Measurements from ENCODE around the gene TMEM131L.
"Not testable (repeated sequence)": the region's sequence is repeated elsewhere in the genome, so short reads cannot be mapped to it uniquely, and the experiment has no call there.

TMEM131L gene

GRCh38 chr4:153466949-153467896, 1.1 kb downstream of the TMEM131L start:
- Histone ChIP-seq H3K4me3 (ENCODE audit: low read depth in 1 of 2, low read length in 2 of 2) (peak overlapping the region; percentile 80 to 94), H3K4me1 (ENCODE audit: insufficient read depth, low read length) (peaks cover 38% of the 10 kb centered on the region), H3K27ac (ENCODE audit: low read depth, low read length) (peak overlapping the region; percentile 90), H3K27me3 (ENCODE audit: control insufficient read depth in 1 of 2, insufficient read depth in 2 of 2, low read length in 2 of 2) (no peaks in the 10 kb centered on the region), H3K9ac (ENCODE audit: low read length) (peak overlapping the region; percentile 44), H3K9me3 (ENCODE audit: low read length) (no peaks in the 10 kb centered on the region), H3K36me3 (ENCODE audit: insufficient read depth, low read length) (no peaks in the 10 kb centered on the region)

GRCh38 chr4:153467897-153468262, 1.7 kb downstream of the TMEM131L start:
- Histone ChIP-seq H3K4me1 (ENCODE audit: insufficient read depth, low read length) (peaks cover 39% of the 10 kb centered on the region), H3K9ac (ENCODE audit: low read length) (peak overlapping the region; percentile 44), H3K27me3 (ENCODE audit: control insufficient read depth in 1 of 2, insufficient read depth in 2 of 2, low read length in 2 of 2) (no peaks in the 10 kb centered on the region), H3K36me3 (ENCODE audit: insufficient read depth, low read length) (no peaks in the 10 kb centered on the region), H3K4me3 (ENCODE audit: low read depth in 1 of 2, low read length in 2 of 2) (peak overlapping the region in 1 of 2 donors; percentile 80), H3K27ac (ENCODE audit: low read depth, low read length) (peak overlapping the region; percentile 90), H3K9me3 (ENCODE audit: low read length) (no peaks in the 10 kb centered on the region)

- Histone ChIP-seq H3K27ac (ENCODE audit: low read depth, low read length) (no peak overlapping the region), H3K4me3 (ENCODE audit: low read depth in 1 of 2, low read length in 2 of 2) (peak overlapping the region in 1 of 2 donors; percentile 23), H3K27me3 (ENCODE audit: control insufficient read depth in 1 of 2, insufficient read depth in 2 of 2, low read length in 2 of 2) (no peaks in the 10 kb centered on the region), H3K4me1 (ENCODE audit: insufficient read depth, low read length) (peaks cover 39% of the 10 kb centered on the region), H3K36me3 (ENCODE audit: insufficient read depth, low read length) (no peaks in the 10 kb centered on the region), H3K9me3 (ENCODE audit: low read length) (no peaks in the 10 kb centered on the region), H3K9ac (ENCODE audit: low read length) (no peak overlapping the region)
Observed at GRCh38 chr4:153468587-153468986, 2.4 kb downstream of the TMEM131L start.

GRCh38 chr4:153469031-153469430, 2.9 kb downstream of the TMEM131L start:
- H3K9me3 ChIP-seq (ENCODE audit: low read length) = no peaks in the 10 kb centered on the region
- H3K4me1 ChIP-seq (ENCODE audit: insufficient read depth, low read length) = peaks cover 38% of the 10 kb centered on the region
- no peaks in the 10 kb centered on the region for H3K27me3 ChIP-seq (ENCODE audit: control insufficient read depth in 1 of 2, insufficient read depth in 2 of 2, low read length in 2 of 2)
- H3K9ac ChIP-seq (ENCODE audit: low read length) = no peak overlapping the region
- H3K36me3 ChIP-seq (ENCODE audit: insufficient read depth, low read length) = peaks cover under 1% of the 10 kb centered on the region
- H3K27ac ChIP-seq (ENCODE audit: low read depth, low read length) = no peak overlapping the region
- H3K4me3 ChIP-seq (ENCODE audit: low read depth in 1 of 2, low read length in 2 of 2) = no peak overlapping the region

- not testable (repeated sequence) for H3K9me3 ChIP-seq (ENCODE audit: low read length); H3K9ac ChIP-seq (ENCODE audit: low read length); H3K36me3 ChIP-seq (ENCODE audit: insufficient read depth, low read length); H3K27ac ChIP-seq (ENCODE audit: low read depth, low read length); H3K27me3 ChIP-seq (ENCODE audit: control insufficient read depth in 1 of 2, insufficient read depth in 2 of 2, low read length in 2 of 2); H3K4me3 ChIP-seq (ENCODE audit: low read depth in 1 of 2, low read length in 2 of 2)
- H3K4me1 ChIP-seq (ENCODE audit: insufficient read depth, low read length) = peaks cover 22% of the 10 kb centered on the region
Observed at GRCh38 chr4:153471071-153471697, 5.0 kb downstream of the TMEM131L start.

- no peak overlapping the region for H3K4me3 ChIP-seq (ENCODE audit: low read depth in 1 of 2, low read length in 2 of 2)
- peaks cover 22% of the 10 kb centered on the region for H3K4me1 ChIP-seq (ENCODE audit: insufficient read depth, low read length)
Observed at GRCh38 chr4:153471698-153472093, 5.5 kb downstream of the TMEM131L start.

GRCh38 chr4:153472122-153473037, 6.2 kb downstream of the TMEM131L start:
- peaks cover 28% of the 10 kb centered on the region for H3K4me1 ChIP-seq (ENCODE audit: insufficient read depth, low read length)
- H3K9me3 ChIP-seq (ENCODE audit: low read length) = no peaks in the 10 kb centered on the region

More at GRCh38 chr4:153471698-153472093, 5.5 kb downstream of the TMEM131L start:
- H3K27ac ChIP-seq (ENCODE audit: low read depth, low read length) = no peak overlapping the region
- no peaks in the 10 kb centered on the region for H3K9me3 ChIP-seq (ENCODE audit: low read length)
- H3K9ac ChIP-seq (ENCODE audit: low read length) = no peak overlapping the region
- H3K27me3 ChIP-seq (ENCODE audit: control insufficient read depth in 1 of 2, insufficient read depth in 2 of 2, low read length in 2 of 2) = no peaks in the 10 kb centered on the region
- H3K36me3 ChIP-seq (ENCODE audit: insufficient read depth, low read length) = peaks cover 4% of the 10 kb centered on the region

GRCh38 chr4:153474251-153474650, 8.1 kb downstream of the TMEM131L start:
- no peak overlapping the region for H3K9ac ChIP-seq (ENCODE audit: low read length)
- H3K36me3 ChIP-seq (ENCODE audit: insufficient read depth, low read length) = peaks cover 4% of the 10 kb centered on the region
- H3K27ac ChIP-seq (ENCODE audit: low read depth, low read length) = no peak overlapping the region
- H3K4me1 ChIP-seq (ENCODE audit: insufficient read depth, low read length) = peaks cover 28% of the 10 kb centered on the region
- H3K27me3 ChIP-seq (ENCODE audit: control insufficient read depth in 1 of 2, insufficient read depth in 2 of 2, low read length in 2 of 2) = no peaks in the 10 kb centered on the region
- no peaks in the 10 kb centered on the region for H3K9me3 ChIP-seq (ENCODE audit: low read length)
- H3K4me3 ChIP-seq (ENCODE audit: low read depth in 1 of 2, low read length in 2 of 2) = no peak overlapping the region

More at GRCh38 chr4:153472122-153473037, 6.2 kb downstream of the TMEM131L start:
- H3K9ac ChIP-seq (ENCODE audit: low read length) = no peak overlapping the region
- no peaks in the 10 kb centered on the region for H3K27me3 ChIP-seq (ENCODE audit: control insufficient read depth in 1 of 2, insufficient read depth in 2 of 2, low read length in 2 of 2)
- H3K36me3 ChIP-seq (ENCODE audit: insufficient read depth, low read length) = peaks cover 4% of the 10 kb centered on the region
- no peak overlapping the region for H3K4me3 ChIP-seq (ENCODE audit: low read depth in 1 of 2, low read length in 2 of 2)
- no peak overlapping the region for H3K27ac ChIP-seq (ENCODE audit: low read depth, low read length)

GRCh38 chr4:153476829-153477574, 10.8 kb downstream of the TMEM131L start:
- Histone ChIP-seq H3K27me3 (ENCODE audit: control insufficient read depth in 1 of 2, insufficient read depth in 2 of 2, low read length in 2 of 2) (no peaks in the 10 kb centered on the region), H3K4me1 (ENCODE audit: insufficient read depth, low read length) (peaks cover 11% of the 10 kb centered on the region), H3K27ac (ENCODE audit: low read depth, low read length) (no peak overlapping the region), H3K36me3 (ENCODE audit: insufficient read depth, low read length) (peaks cover 4% of the 10 kb centered on the region), H3K4me3 (ENCODE audit: low read depth in 1 of 2, low read length in 2 of 2) (no peak overlapping the region), H3K9me3 (ENCODE audit: low read length) (no peaks in the 10 kb centered on the region), H3K9ac (ENCODE audit: low read length) (no peak overlapping the region)

- Histone ChIP-seq H3K4me1 (ENCODE audit: insufficient read depth, low read length) (peaks cover 18% of the 10 kb centered on the region), H3K9ac (ENCODE audit: low read length) (no peak overlapping the region), H3K27ac (ENCODE audit: low read depth, low read length) (peak overlapping the region; percentile 26), H3K36me3 (ENCODE audit: insufficient read depth, low read length) (peaks cover 3% of the 10 kb centered on the region), H3K27me3 (ENCODE audit: control insufficient read depth in 1 of 2, insufficient read depth in 2 of 2, low read length in 2 of 2) (no peaks in the 10 kb centered on the region), H3K9me3 (ENCODE audit: low read length) (no peaks in the 10 kb centered on the region), H3K4me3 (ENCODE audit: low read depth in 1 of 2, low read length in 2 of 2) (no peak overlapping the region)
Observed at GRCh38 chr4:153479101-153479500, 12.9 kb downstream of the TMEM131L start.

Measured in muscle layer of colon (tissue), 2 donors.